Motor neuron (in vitro differentiated cells): ENCODE results near the gene CCHCR1. TPM values are rescaled to one million over a fixed set of nuclear protein-coding genes. Genes with fewer than 3 reads are reported as not detected.
"Not testable (repeated sequence)": the region's sequence is repeated elsewhere in the genome, so short reads cannot be mapped to it uniquely, and the experiment has no call there.

Source experiments
- ATAC-seq, 8 experiments: fragments of 200-7000 bp; cut with Tn5 transposase; replicated peaks in 6 of 8; 2 replicates each; pipeline ENCODE4 v1.8.0; 2021; ENCODE audit warnings: mild to moderate bottlenecking in 8 of 8, moderate library complexity in 8 of 8
- H3K27ac ChIP-seq, 2 donors: fragments of 250-450 bp; sonication (Bioruptor Pico); 2 replicates each; pipeline ENCODE4 v1.9.0; 2021; ENCODE audit warnings: antibody characterized with exemption in 2 of 2, mild to moderate bottlenecking in 2 of 2, moderate library complexity in 1 of 2
- H3K4me1 ChIP-seq, 2 donors: fragments of 250-450 bp; sonication (Bioruptor Pico); replicated peaks in 1 of 2; 2 replicates each; pipeline ENCODE4 v1.6.1; 2021; ENCODE audit warnings: antibody characterized with exemption in 2 of 2, mild to moderate bottlenecking in 2 of 2, moderate library complexity in 1 of 2
- H3K4me3 ChIP-seq, 5 donors: fragments of 250-450 bp; sonication (Bioruptor Pico); 2 replicates each; pipeline ENCODE4 v1.9.0; 2021; ENCODE audit warnings: antibody characterized with exemption in 5 of 5, mild to moderate bottlenecking in 5 of 5, moderate library complexity in 4 of 5
- WGBS, 10 experiments: fragments of 450-650 bp; shearing (Covaris generic); methylation state at CpG; one replicate each; pipeline ENCODE4 v1.0.0; 2022; 5-methylcytosine and 5-hydroxymethylcytosine counted together
- in situ Hi-C, 9 experiments: fragments of 400-800 bp; cut with MboI; loops; one replicate each; pipeline ENCODE4 v1.15.0; 2021; ENCODE audit warnings: low sequenced_read_pairs in 9 of 9, low pct_unique_long_range_greater_than_20kb in 2 of 9; ENCODE audit not compliant: unreplicated experiment in 9 of 9
- total RNA-seq, 8 experiments: library from RNA; unstranded; fragments of 300-600 nt; gene quantifications; 2 replicates each; pipeline versions ENCODE4 v1.2.3 to v1.2.4, GENCODE V29; 2022

The CCHCR1 gene
- 10 to 100 TPM; 12.1 to 33.8 (median 15.6) TPM for total RNA-seq

- ATAC-seq = peak; percentile 23 to 58 (median 47)
- 20% methylated on average over 2 of the region's 14 CpGs; no CpG with 5 or more reads in 8 of the 10 experiments for WGBS, 10 experiments
- Histone ChIP-seq H3K27ac (no peak within 1 kb of the TSS), H3K4me1 (peaks cover 8% of the 10 kb centered on the region in 2 donors), H3K4me3 (peak within 1 kb of the TSS; percentile 56 to 78 (median 65))
- in situ Hi-C loops = no loop called here
Observed at GRCh38 chr6:31157513-31158139, at the start of gene CCHCR1. CCHCR1 (minus strand) TSS chr6:31157802; CDS start chr6:31157600, 202 bp downstream.

GRCh38 chr6:31205638-31206037, 48.0 kb upstream of the CCHCR1 start:
- H3K4me1 ChIP-seq = peaks cover 11% of the 10 kb centered on the region in 2 donors
- in situ Hi-C loops = loop anchor here in 1 of 9 experiments (25.0 kb wide), 1 partner anchor 157 kb away; the partner anchor contains the start of gene HLA-B
- ATAC-seq = no peak
- WGBS, 10 experiments = 50 to 93% (median 78%) methylated on average over 1 to 2 of the region's 2 CpGs; no CpG with 5 or more reads in 1 of the 10 experiments
- no peak overlapping the region for H3K4me3 ChIP-seq
- no peak overlapping the region for H3K27ac ChIP-seq

GRCh38 chr6:31204751-31205145, 47.1 kb upstream of the CCHCR1 start:
- ATAC-seq = no peak
- H3K4me1 ChIP-seq = peaks cover 11% of the 10 kb centered on the region in 2 donors
- in situ Hi-C loops = loop anchor here in 1 of 9 experiments (25.0 kb wide), 1 partner anchor 158 kb away; the partner anchor contains the start of gene HLA-B
- 40 to 100% (median 90%) methylated on average over 1 to 4 of the region's 4 CpGs; no CpG with 5 or more reads in 3 of the 10 experiments for WGBS, 10 experiments
- no peak overlapping the region for H3K27ac ChIP-seq
- no peak overlapping the region for H3K4me3 ChIP-seq

GRCh38 chr6:31203345-31203979, 45.9 kb upstream of the CCHCR1 start:
- Histone ChIP-seq H3K27ac (no peak overlapping the region), H3K4me3 (peak overlapping the region in 1 of 5 donors; percentile 19), H3K4me1 (peaks cover 7 to 11% of the 10 kb centered on the region in 2 donors)
- in situ Hi-C loops = loop anchor here in 1 of 9 experiments (25.0 kb wide), 1 partner anchor 159 kb away; the partner anchor contains the start of gene HLA-B
- ATAC-seq = peak; percentile 83 to 94 (median 89)
- 17 to 83% (median 56%) methylated on average over 1 to 5 of the region's 5 CpGs for WGBS, 10 experiments

- in situ Hi-C loops = loop anchor here in 1 of 9 experiments (25.0 kb wide), 1 partner anchor 160 kb away; the partner anchor contains the start of gene HLA-B
- Histone ChIP-seq H3K4me1 (peaks cover 0 to 11% of the 10 kb centered on the region in 2 donors), H3K27ac (no peak overlapping the region), H3K4me3 (no peak overlapping the region)
- WGBS, 10 experiments = 0 to 64% (median 39%) methylated on average over 1 to 6 of the region's 11 CpGs; no CpG with 5 or more reads in 4 of the 10 experiments
- no peak for ATAC-seq
Observed at GRCh38 chr6:31202259-31203166, 44.9 kb upstream of the CCHCR1 start.

- peaks cover 3 to 17% of the 10 kb centered on the region in 2 donors for H3K4me1 ChIP-seq
- not testable (repeated sequence) for H3K4me3 ChIP-seq, ATAC-seq, H3K27ac ChIP-seq
- in situ Hi-C loops = loop anchor here in 1 of 9 experiments (10.0 kb wide), 1 partner anchor 166 kb away; no protein-coding TSS in a partner anchor
- WGBS, 10 experiments = 82 to 100% (median 83%) methylated on average over 1 to 2 of the region's 4 CpGs; no CpG with 5 or more reads in 7 of the 10 experiments
Observed at GRCh38 chr6:31199105-31199452, 41.5 kb upstream of the CCHCR1 start.

- 0 to 10% (median 1%) methylated on average over 5 to 21 of the region's 45 CpGs; no CpG with 5 or more reads in 6 of the 10 experiments for WGBS, 10 experiments
- in situ Hi-C loops = loop anchor here in 1 of 9 experiments (10.0 kb wide), 1 partner anchor 167 kb away; no protein-coding TSS in a partner anchor
Observed at GRCh38 chr6:31197559-31198305, 40.1 kb upstream of the CCHCR1 start.

GRCh38 chr6:31196251-31197022, 38.8 kb upstream of the CCHCR1 start:
- in situ Hi-C loops = loop anchor here in 1 of 9 experiments (10.0 kb wide), 1 partner anchor 168 kb away; no protein-coding TSS in a partner anchor
- 67 to 90% (median 80%) methylated on average over 6 to 13 of the region's 25 CpGs; no CpG with 5 or more reads in 4 of the 10 experiments for WGBS, 10 experiments
- Histone ChIP-seq H3K27ac (peak overlapping the region; percentile 89 to 96), H3K4me3 (peak overlapping the region; percentile 45 to 69 (median 59))
- ATAC-seq, H3K4me1 ChIP-seq: not testable (repeated sequence)

More at GRCh38 chr6:31197559-31198305, 40.1 kb upstream of the CCHCR1 start:
- peaks cover 3 to 7% of the 10 kb centered on the region in 2 donors for H3K4me1 ChIP-seq
- peak; percentile 76 to 88 (median 85) for ATAC-seq
- peak overlapping the region; percentile 89 to 96 for H3K27ac ChIP-seq
- H3K4me3 ChIP-seq = peak overlapping the region; percentile 45 to 69 (median 59)

GRCh38 chr6:31195308-31195979, 37.8 kb upstream of the CCHCR1 start:
- 100% methylated on average over 1 to 7 of the region's 41 CpGs; no CpG with 5 or more reads in 7 of the 10 experiments for WGBS, 10 experiments
- in situ Hi-C loops = loop anchor here in 1 of 9 experiments (10.0 kb wide), 1 partner anchor 169 kb away; no protein-coding TSS in a partner anchor
- H3K4me1 ChIP-seq, H3K4me3 ChIP-seq, H3K27ac ChIP-seq, ATAC-seq: not testable (repeated sequence)

GRCh38 chr6:31194061-31194834, 36.6 kb upstream of the CCHCR1 start:
- H3K4me1 ChIP-seq = peaks cover 3 to 6% of the 10 kb centered on the region in 2 donors
- WGBS, 10 experiments = 58 to 100% (median 86%) methylated on average over 1 to 5 of the region's 6 CpGs; no CpG with 5 or more reads in 3 of the 10 experiments
- no peak for ATAC-seq
- no peak overlapping the region for H3K27ac ChIP-seq
- H3K4me3 ChIP-seq = no peak overlapping the region
- in situ Hi-C loops = loop anchor here in 1 of 9 experiments (5.0 to 10.0 kb wide), 2 partner anchors 57 to 171 kb away; partner anchors contain the start of gene PSORS1C2
